NCI-H774 (cell line): ENCODE data around the gene TGOLN2.
"Not testable (repeated sequence)": the region's sequence is repeated elsewhere in the genome, so short reads cannot be mapped to it uniquely, and the experiment has no call there.

Experiments used
- DNase-seq: peaks from one replicate; lab custom pipeline; 2025; lab: John Stamatoyannopoulos, UW

Gene TGOLN2

DNA sequence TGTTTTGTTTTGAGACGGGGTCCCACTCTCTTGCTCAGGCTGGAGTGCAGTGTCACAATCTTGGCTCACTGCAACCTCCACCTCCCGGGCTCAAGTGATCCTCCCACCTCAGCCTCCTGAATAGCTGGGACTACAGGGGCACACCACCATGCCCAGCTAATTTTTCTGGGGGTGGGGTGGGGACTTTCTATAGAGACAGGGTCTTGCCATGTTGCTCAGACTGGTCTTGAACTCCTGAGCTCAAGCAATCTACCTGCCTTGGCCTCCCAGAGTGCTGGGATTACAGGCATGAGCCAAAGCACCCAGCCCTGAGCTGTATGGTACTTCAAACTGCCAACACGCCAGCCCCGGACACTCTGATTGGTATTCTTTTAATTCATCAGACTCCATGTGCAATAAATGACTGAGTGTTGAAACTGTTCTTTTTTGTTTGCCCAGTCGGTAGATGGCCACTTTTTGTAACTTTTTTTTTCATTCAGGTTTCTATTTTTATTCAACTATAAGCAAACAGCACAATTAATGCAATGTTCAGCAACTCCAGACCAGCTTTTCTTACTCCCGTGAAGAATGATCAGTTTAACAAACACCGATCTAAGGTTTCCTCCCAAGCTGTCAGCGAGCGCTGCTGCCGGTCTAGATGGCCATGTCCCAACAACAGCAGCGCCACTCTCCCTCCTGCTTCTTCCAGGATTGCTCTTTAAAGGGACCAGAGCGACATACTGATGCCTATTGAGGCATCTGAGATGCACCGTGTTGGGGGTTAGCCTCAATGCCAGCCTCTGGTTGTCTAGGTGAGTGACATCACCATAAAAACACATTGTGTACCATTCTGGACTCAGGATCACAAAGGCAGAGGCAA is 12.5 kb upstream of the TGOLN2 start:
- no peak for DNase-seq

DNA sequence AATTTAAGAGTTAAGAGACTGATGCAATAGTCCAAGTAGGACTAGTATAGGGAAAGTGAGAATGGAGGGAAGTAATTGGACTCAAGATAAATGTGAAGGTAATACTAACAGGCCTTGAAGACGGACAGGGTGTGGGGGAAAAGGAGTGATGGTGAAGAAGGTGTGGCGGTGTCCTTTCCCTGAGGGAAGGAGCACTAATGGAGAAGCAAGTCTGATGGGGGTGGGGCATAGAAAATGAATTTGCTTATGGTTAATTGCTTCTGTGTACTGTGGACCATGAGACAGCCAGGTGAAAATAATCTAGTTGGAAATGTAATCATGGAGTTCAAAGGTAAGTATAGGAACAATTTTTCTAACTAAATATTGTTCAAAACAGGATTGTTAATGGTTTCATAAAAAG is 7.1 kb upstream of the TGOLN2 start:
- DNase-seq: no peak

DNA sequence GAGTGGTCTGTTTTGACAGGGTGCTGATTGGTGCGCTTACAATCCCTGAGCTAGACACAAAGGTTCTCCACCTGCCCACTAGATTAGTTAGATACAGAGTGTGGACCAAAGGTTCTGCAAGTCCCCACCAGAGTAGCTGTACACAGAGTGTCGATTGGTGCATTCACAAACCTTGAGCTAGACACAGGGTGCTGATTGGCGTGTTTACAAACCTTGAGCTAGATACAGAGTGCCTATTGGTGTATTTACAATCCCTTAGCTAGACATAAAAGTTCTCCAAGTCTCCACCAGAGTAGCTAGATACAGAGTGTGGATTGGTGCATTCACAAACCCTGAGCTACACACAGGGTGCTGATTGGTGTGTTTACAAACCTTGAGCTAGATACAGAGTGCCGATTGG is 6.1 kb upstream of the TGOLN2 start:
- DNase-seq: not testable (repeated sequence)

DNA sequence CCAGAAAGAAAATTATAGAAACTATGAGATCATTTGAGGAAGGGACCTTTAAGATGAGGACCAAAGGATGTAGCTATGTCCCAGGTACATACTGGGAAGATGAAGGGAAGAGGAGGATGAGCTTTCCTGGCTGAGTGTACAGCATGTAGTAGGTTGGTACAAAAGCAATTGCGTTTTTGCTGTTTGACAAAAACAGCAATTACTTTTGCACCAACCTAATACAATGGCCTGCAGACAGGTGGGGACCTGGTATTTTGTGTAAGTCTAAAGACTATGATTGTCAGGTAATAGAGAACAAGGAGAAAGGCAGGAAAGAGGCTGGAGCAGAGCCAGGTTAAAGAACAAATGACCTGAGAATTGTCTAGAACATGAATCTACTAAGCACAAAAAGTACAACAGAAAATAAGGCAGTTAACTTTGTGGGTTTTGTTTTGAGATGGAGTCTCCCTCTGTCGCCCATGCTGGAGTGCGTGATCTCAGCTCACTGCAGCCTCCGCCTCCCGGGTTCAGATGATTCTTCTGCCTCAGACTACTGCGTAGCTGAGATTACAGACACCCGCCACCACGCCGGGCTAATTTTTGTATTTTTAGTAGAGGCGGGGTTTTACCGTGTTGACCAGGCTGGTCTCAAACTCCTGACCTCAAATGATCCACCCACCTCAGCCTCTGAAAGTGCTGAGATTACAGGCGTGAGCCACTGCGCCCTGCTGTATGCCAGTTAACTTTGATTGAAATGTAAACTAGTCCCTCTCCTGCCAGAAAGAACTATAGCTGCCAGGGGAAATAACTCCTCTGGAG is 3.2 kb upstream of the TGOLN2 start:
- no peak for DNase-seq

DNA sequence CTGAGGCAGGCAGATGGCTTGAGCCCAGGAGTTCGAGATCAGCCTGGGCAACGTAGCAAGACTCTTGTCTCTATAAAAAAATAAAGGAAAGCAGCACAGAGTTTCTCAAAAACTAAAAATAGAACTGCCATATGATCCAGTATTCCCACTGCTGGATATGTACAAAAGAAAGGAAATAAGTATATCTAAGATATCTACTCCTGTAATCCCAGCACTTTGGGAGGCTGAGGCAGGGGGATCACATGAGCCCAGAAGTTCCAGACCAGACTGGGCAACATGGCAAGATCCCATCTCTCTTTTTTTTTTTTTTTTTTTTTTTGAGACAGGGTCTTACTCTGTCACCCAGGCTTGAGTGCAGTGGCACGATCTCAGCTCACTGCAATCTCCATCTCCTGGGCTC is 1.9 kb upstream of the TGOLN2 start:
- DNase-seq: not testable (repeated sequence)

DNA sequence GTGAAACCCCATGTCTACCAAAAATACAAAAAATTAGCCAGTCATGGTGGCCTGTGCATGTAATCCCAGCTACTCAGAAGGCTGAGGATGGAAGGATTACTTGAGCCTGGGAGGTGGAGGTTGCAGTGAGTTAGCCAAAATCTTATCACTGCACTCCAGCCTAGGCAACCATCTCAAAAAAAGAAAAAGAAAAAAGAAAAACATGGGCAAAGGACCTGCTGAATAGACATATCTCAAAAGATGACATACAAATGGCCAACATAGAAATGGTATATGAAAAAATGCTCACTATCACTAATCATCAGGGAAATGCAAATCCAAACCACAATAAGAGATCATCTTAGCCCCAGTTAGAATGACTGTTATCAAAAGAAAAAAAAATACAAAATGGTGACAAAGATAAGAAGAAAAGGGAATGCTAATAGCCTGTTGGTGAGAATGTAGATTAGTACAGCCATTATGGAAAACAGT is 1.4 kb upstream of the TGOLN2 start:
- DNase-seq: no peak

DNA sequence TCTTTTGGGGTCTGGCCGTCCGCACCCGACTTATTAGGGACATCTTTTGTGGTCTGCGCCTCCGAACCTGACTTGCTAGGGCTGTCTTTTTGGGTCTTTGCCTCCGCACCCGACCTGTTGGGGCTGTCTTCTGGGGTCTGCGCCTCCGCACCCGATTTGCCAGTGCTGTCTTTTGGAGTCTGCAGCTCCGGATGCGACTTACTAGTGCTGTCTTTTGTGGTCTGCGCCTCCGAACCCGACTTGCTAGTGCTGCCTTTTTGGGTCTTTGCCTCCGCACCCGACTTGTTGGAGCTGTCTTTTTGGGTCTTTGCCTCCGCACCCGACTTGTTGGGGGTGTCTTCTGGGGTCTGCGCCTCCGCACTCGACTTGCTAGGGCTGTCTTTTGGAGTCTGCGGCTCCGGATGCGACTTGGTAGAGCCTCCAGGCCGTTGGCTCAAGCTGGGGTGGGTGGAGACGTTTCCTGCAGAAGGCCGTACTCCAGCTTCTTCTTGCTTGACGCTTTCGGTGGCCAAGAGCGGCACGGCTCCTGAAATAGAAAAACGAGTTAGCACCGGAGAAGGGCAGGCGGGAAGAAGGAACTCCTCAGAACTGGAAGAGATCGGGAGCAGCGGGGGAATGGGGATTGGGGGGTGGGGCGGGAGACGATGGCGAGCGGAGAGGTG is 498 bp downstream of the TGOLN2 start:
- DNase-seq: no peak

DNA sequence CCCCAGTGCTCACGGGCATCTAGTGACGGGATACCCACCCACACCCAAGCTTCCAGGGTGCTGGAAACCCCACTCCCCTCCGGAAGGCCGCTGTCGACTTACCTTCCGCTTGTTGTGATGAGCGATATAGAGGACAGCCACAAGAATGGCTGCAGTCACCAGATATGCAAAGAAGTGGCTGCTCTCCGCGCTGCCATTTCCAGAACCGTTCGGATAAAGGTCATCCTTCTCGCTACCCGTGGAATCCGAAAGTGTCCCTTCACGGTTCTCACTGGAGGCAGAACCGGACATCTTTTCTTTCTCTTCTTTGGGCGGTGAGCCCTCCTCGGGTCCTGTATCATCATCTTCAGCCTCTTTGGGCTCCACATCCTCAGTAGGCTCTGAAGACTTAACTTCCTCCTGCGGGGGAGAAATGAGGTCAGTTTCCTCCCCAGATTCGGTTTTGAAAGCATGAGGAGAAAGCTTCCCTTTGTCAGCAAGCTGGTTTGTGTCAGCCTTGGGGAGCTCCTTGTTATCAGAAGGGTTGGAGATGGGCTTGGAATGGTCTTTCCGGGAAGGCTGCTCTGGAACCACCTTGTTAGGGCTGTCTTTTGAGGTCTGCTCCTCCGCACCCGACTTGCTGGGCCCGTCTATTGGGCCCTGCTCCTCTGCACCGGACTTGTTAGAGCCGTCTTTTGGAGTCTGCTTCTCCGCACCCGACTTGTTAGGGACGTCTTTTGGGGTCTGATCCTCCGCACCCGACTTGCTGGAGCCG is 1.2 kb downstream of the TGOLN2 start:
- DNase-seq: no peak

DNA sequence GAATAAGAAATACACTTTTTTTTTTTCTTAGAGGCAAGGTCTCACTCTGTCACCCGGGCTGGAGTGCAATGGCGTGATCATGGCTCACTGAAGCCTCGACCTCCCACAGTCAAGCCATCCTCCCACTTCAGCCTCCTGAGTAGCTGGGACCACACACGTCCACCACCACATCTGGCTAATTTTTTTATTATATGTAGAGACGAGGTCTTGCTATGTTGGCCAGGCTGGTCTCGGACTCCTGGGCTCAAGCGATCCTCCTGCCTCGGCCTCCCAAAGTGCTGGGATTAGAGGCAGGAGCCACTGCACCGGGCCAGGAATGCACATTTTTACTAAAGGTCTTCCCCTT is 2.4 kb downstream of the TGOLN2 start:
- DNase-seq: no peak

DNA sequence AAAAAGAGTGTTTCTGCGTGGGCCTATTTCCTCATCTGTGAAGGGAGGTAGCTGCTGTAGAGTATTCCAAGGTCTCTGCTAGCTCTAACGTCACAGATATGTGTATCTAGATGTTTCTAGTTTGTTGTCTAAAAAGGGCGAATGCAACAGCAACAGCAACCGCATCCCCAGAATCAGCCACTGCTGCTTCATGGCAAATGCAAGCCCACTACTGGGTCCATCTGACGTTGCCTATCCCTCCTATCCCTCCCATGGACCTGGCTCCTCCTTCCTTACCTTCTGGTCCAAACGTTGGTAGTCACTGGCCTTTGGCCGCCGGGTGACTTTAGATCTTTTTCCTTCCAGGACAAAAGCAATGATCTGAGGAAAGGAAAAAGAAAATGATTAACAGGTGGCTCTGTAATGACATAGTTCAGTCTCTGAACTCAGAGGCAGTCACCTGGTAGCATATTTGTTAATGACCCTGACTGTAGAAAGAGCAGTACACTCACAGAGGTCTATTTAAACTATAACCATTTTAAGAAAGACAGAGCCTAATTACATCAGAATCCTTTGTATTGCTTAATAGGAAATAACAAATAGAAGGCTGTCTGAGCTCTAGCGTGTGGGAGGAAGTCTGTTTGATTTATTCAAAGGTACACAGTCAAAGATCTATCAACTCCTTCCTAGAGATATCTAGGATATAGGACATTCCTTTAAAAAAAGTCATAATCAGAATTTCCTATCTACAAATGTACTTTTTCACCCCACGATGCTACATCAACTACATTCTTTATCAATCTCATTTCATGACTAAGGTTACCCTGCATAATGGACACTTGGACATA is 2.9 kb downstream of the TGOLN2 start:
- no peak for DNase-seq

DNA sequence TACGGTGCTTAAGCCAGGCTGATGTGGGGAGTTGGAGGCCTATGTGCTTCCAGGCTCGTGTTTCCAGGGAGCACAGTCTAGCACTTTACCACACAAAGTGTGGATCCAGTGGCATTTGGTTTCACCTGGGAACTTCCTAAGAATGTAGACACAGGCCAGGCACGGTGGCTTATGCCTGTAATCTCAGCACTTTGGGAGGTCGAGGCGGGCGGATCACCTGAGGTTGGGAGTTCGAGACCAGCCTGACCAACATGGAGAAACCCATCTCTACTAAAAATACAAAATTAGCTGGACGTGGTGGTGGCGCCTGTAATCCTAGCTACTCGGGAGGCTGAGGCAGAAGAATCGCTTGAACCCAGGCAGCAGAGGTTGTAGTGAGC is 3.8 kb downstream of the TGOLN2 start:
- not testable (repeated sequence) for DNase-seq

DNA sequence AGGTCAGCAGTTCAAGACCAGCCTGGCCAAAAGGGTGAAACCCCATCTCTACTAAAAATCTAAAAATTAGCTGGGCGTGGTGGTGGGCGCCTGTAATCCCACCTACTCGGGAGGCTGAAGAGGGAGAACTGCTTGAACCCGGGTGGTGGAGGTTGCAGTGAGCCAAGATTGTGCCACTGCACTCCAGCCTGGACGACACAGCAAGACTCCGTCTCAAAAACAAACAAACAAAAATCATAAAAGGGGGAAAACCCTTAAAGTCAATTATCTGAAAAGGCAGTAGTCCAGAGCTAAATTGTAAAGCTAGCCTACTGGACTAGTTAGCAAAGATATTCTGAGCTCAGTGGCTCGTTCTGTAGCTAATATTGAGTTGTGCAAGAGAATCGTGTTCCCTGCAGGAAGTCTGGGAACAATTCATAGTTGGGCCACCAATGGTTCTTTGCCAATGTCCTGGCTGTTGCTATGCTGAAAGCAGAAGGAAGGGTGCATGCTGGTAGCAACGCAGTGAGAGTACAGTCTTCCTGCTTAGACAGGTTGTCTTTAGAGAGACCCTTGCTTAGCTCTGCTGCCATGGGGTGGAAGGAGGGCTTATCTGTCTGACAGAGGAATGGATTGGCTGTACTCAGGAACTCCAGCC is 4.3 kb downstream of the TGOLN2 start:
- DNase-seq: no peak

DNA sequence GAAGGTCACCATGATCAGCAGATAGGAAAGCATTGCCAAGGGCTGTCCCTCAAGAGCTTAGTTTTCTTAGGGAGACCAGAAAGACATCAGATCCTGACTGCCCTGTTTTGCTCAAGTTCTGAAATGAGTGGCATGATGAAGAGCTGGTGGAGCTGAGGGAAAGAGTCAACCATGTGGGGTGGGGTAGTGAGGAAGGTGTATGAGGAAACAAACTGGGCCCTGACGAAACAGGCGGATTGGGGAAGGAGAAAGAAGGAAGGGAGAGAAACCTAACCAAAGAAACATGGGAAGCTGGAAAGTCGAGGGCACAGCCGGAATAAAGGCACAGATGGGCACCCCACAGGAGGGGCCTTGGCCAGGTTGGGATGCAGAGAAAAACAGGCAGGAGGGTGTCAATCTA is 8.0 kb downstream of the TGOLN2 start:
- no peak for DNase-seq

DNA sequence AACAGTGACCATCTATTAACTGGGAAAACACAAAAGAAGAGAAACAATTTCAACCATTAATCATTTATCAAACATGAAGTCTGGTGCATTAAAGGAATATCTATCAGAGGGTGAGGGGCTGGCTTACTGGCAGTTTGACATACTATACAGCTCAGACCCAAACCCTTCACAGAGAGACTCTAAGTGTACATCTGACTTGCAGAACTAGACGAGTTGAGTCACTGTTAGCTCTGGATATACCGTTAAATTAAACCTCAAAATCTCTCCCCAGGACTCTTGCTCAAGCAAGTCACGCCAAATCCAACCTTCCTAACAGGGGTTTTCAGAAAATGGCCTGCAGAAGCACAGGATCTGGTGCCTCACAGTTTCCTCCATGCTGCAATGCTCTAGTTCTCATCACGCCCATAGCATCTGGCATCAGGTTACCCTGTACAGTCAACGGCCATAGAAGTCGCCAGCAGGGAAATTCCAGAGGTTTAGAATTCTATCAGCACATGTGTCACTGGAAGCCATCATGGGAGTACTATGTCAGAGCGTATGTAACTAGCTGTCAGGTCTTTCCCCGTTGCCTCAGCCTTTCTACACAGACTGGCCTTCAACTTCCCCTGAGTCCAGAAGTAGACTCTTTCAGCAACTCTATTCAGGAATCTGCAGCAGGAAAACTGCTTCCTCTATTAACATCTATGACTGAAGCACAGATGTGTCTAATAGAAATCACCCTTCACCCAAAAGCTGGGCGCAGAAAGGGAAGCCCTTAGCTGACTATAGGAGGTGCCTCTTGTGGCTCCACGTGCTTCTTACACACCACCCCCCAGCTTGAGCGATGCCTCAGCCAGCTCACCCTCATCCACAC is 9.3 kb downstream of the TGOLN2 start:
- DNase-seq: no peak

DNA sequence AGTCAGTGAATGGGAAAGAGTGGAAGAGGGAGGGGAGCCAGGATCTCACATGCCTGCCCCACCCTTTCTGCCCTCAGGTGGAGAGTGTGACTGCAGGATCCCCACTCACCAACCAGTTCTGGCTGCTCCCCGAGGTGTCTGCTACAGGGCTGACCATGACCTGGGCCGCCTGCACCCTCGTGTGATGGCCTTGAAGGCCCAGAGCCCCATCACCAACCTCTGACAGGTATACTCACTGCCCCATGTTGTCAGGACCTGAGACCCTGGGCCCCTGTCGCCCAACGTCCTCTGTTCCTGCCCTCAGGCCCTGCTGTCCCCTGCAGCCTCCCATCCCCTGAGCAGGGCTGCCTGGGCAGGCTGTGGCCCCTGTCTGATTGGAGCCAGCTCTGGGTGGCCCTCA is 11.9 kb downstream of the TGOLN2 start:
- DNase-seq: not testable (repeated sequence)

DNA sequence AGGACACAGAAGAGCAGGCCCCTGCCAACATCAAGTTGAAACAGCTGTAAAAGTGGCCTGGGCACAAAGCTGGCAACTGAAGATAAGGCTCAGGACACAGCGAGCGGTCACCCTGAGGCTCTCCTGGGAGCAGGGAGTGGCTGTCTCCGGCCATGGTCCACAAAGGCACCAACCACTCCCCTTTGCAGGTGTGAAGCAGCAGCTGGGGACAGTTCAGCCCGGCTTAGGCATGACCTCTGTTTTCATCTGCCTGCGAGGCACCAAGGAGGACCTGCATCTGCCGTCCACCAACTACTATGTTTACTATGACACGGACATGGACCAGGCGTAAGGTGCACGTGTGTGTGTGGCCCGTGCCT is 12.9 kb downstream of the TGOLN2 start:
- DNase-seq: no peak

DNA sequence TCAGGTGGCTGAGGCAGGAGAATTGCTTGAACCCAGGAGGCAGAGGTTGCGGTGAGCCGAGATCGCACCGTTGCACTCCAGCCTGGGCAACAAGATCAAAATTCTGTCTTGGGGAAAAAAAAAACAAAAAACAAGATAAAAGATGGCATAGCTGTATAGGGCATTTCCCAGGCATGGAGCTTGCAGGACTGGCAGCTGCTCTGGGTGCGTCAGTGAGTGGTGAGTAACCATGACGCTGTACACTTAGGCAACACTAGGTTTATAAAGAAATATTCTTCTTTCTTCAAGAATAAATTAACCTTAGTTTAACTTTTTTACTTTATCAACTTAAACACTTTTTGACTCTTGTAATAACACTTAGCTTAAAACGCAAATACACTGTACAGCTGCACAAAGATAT is 15.4 kb downstream of the TGOLN2 start:
- no peak for DNase-seq

DNA sequence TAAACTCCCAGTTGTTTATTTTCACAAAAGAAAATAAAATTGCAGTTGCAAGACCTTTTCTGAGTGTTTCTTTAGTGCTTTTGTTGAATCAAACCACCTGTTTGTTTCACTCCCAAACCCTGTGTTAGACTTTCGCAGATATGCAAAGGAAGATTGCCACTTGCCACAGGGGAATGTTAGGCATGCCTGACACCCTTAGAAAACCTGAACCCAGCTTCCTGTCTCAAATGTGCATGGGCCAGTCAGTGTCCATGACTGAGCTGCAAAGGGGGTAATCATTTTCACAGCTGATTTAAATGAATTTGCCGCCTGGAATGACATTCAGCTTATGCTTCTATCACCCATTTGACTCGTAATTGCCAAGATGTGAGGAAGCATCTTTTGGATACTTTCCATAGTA is 17.5 kb downstream of the TGOLN2 start:
- no peak for DNase-seq

DNA sequence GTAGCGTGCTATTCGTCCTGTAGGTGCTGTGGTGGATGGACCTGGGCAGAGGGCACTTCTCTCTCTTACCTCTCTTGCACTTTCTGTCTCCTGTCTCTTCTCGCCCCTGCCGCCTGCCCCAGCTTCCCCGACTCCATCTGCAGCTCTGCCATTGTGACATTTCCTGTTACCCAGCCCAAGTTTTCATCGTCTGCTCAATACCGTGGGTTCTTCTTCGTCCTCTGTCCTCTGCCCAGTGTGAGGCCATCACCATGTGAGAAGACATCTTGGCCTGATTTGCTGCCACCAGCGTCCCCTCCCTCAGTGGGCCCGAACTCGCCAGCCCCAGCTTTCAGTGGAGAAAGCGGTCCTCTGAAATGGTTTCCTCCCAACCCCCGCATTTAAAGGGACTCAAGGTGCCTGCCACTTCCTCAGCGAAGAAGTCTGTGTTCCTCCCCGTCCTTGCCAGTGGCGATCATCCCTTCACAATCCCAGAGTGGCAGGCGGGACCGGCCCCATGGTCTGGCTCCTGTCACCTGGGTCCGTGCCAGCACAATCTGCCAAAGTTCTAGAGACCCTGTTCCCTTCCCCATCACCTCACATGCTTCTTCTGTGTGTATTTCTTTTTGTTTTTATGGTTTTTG is 18.0 kb downstream of the TGOLN2 start:
- DNase-seq: no peak
